GM12872 (cell line): ENCODE measurements around the gene BCL2L2.

ENCODE experiments used
- CTCF ChIP-seq: IDR thresholded peaks from 3 replicates; pipeline ENCODE4 v1.5.1; 2011; ENCODE audit warnings: low read depth, mild to moderate bottlenecking, low read length, moderate library complexity; ENCODE audit not compliant: insufficient read depth

Gene BCL2L2

GRCh38 chr14:23352506-23353432 lies 46.1 kb downstream of the BCL2L2 start, which contains the start of gene SLC22A17:
SLC22A17 (minus strand) TSS chr14:23352887.
- no peak for TF ChIP-seq CTCF

GRCh38 chr14:23353433-23353780 lies 46.8 kb downstream of the BCL2L2 start:
- no peak for TF ChIP-seq CTCF

DNA sequence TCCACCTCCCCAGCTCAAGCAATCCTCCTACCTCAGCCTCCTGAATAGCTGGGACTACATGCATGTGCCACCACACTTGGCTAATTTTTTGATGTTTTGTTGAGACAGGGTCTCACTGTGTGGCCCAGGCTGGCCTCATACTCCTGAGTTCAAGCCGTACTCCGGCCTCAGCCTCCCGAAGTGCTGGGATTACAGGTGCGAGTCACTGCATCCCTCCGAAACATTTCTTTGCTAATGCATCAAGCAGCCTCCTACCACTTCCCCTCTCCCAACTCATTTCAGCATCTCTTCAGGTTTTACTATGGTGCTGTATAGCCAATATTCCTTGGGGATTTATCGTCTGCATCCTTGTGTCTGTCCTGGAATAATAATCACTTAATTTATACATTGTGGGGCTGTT lies 48.4 kb downstream of the BCL2L2 start:
- TF ChIP-seq CTCF: no peak

GRCh38 chr14:23355871-23356435 lies 49.3 kb downstream of the BCL2L2 start:
- no peak for TF ChIP-seq CTCF

GRCh38 chr14:23356662-23357061 lies 50.0 kb downstream of the BCL2L2 start:
- no peak for TF ChIP-seq CTCF

DNA sequence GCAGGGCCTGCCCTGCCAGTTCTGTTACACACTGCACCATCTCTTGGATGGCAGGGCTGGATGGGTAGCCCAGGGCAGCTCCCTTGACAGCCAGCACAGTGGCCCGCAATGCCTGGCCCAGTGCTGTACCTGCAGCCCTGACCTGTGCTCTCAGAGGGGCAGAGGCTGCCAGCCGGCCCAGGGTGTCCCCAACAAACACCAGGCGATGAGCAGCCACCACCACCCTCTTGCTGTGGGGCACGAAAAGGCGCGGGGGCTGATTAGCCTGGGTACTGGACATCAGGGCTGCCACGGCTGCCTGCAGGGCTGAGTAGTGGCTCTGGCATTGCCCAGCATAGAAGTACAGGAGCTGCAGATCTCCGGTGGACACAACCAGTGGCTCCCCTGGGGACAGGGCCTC lies 50.6 kb downstream of the BCL2L2 start:
- no peak for TF ChIP-seq CTCF

GRCh38 chr14:23358042-23358441 lies 51.4 kb downstream of the BCL2L2 start:
- TF ChIP-seq CTCF: no peak
